Measurements from ENCODE around the gene ARAP1.
"Not testable (repeated sequence)": the region's sequence is repeated elsewhere in the genome, so short reads cannot be mapped to it uniquely, and the experiment has no call there.

The ARAP1 gene

DNA sequence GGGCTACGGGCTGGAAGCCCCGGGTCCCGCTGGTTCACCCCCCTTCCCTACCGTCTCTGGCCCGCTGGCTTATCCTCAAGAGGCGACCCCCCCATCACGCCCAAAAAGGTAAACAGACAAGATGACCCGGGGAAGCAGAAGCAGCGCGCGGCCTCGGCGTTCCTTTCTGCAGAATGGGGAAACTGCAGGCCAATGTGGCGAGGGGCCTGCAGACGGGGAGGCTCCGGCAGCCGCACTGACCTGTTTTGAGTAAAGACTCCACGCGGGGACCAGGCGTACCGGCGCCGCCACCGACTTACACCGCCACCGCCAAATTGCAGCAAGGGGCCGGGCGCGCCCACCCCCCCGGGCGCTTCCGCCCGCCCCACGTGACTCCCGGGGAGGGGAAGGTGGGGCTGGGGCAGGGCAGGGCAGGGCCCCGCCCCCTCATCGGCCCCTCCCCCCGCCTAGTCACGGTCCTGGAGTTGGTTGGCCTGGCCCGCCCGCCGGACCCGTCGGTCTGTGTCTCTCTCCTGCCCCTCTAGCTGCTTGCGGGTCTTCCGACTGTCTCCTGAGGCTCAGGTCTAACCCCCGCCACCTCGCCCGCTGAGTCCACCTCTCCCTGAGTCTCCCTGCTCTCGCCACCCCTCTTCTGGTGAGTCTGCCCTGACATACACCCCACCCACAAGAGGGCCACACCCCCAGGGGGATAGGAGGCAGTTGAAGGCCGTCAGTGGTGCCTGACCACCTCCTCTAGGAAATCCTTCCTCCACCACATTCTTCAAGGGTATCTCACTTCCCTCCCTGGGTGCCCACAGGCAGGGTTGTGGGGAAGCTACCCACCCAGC lies at the start of gene ARAP1:
ARAP1 (minus strand) TSS at position 321 of the 827 bp plus-strand sequence. CDS start 25,280 bp downstream, outside the sequence.
- DNase-seq: no peak

DNA sequence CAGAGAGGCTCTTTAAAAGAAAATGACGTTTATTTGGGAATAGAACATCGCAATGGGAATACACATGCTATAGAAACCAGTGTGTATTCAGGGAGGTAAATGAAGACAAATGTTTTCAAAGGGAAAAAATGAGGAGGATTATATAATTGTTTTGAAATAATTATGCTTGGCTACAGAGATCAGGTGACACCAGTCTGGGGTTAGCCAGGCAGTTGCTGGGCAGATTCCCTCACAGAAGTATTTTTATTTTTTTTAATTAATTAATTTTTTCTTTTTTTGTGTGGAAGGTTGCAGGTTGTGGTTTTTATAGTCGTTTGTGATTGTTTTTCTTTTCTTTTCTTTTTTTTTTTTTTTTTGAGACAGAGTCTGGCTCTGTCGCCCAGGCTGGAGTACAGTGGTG lies 47.2 kb upstream of the ARAP1 start:
- no peak for DNase-seq

DNA sequence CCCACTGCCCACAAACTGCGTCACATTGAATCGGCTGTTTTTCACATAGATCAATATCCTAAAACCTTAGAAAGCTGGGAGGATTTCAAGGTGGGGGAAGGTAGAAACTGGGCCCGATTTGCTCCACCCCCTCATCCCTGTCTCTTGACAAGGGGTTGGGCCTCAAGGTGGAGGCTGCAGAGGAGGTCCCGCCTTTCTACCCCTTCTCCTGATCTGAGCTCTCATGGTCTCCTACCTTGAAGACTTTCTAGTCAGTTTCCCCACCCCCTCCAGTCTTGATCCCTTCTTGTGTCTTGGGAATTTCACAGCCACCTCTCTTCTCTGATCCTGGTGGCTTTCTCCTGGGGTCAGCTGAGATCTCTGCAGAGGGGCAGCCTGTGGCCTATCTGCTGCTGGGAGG lies 46.2 kb upstream of the ARAP1 start:
- DNase-seq: no peak

DNA sequence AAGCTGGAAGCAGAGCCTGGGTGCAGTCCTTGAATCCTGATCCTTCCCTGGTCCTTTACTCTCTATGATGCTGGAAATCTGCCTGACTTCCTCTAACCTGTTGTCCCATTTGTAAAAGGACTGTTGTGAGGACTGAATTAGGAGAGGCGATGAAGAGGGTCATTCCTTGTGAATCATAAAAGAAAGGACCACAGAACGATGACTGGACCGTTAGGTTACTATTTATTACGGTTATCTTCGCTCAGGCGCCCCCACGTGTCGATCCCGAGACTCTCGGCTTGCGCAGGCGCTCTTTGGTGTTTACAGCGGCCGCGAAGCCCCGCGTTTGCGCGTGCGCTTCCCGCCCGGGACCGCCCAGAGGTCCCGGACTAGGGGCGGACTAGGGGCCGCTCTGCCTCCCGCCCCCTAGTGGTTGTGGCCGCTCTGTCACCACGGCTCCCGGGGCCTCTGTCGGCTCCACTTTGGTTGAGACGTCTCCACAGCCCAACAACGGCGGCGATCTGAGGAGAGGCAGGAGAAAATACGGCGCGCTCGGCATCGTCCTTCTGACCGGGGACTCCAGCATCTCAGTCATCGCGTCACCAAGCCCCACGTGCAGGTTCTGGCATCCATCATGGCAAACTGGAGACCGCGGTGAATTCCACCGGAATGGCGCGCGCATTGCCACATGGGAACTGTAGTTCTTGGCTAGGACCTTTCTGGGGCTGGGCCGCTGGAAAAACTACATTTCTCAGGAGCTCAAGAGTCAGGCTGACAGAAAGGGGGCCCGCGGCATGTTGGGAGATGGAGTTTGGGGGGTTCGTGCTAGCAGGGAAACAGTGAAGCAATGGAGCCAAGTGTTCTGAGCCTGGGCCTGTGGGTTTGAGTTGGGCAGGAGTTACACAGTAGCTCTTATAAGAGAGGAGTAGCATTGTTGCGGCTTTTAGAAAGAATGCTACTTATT lies 41.5 kb upstream of the ARAP1 start, which contains the start of gene STARD10:
STARD10 (minus strand) TSS at position 623 of the 943 bp plus-strand sequence. CDS start 12,866 bp downstream, outside the sequence.
- peak; percentile 89 for DNase-seq

GRCh38 chr11:72793076-72793424 lies 40.8 kb upstream of the ARAP1 start:
- DNase-seq: no peak

DNA sequence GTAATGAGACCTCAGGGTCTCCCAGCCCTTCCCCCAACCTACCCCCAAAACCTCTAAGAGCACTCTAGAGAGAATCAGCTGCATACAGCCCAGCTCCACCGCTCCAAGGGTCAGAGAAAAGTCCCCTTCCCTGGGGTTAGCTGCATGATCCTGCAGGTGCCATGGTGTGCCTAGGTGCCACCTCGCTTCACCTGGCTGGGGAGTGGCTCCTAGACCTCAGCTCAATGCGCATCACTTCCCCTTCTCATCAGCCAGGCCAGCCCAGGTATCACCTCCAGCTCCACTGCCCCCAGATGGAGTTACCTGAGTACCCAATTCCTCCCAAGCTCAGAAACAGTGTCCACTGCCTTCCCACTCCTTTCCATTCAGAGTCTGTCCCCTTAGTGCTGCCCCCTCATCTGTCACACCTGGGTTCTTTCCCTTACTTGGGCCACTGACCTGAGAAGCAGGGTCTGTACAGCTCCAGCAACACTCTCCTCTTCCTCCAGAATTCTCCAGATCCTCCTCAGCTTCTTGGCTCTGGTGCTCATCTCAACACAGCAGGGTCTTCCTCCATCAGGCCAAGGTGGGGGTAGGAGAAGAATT lies 40.3 kb upstream of the ARAP1 start:
- no peak for DNase-seq

DNA sequence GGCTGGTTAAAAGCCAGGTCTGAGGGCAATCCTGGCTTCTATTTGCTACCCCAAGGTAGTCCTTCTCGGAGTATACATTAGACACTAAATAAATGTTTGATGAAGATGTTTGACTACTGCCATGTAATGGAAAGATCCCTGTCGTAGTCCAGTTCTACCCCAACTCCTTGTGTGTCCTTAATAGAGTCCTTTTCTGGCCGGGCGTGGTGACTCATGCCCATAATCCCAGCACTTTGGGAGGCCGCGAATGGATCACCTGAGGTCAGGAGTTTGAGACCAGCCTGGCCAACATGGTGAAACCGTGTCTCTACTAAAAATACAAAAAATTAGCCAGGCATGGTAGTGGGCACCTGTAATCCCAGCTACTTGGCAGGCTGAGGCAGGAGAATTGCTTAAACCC lies 39.0 kb upstream of the ARAP1 start:
- not testable (repeated sequence) for DNase-seq

DNA sequence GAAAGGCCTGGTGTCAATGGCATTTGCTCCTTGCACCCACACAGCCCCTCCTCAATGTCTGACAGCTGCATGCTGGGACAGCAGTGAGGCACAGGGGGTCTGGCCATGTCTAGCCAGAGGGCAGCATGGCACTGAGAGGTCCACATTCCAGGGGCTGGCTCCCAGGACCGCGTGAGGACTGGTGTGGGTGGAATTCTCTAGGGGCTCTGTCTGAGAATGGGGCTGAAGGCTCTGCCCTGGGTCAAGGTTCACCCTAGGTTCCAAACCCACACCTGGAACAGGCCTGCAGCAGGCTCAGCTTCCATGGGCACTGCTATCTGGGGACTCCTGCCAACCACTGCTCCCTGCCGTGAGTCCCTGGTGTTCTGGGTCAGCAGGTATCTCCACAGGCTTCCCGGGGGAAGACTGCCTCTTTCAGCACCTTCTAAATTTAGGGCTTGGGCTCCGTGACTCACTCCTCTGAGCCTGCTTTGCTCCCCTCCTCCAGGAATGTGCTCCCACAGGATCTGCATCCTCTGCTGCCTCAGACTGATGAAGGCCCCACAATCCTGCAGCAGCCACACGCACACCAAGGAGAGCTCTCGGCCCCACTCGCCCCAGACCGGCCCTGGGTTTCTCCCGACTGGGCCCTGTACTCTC lies 37.4 kb upstream of the ARAP1 start:
- DNase-seq: no peak

DNA sequence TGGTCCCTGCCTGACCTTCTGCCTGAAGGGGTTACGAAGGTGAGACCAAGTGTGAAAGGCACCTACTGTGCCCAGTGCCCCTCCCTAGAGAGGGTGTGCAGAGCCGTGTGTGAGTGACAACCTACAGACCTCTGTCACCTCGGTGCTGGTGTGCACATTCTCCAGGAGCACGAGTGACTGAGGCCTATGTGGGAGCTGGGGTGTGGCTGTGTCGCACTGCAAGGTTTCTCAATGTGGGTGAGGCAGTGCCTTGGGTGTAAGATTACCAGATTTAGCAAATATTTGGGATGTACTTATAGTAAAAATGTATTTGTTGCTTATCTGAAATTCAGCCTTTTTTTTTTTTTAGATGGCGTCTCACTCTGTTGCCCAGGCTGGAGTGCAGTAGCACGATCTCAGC lies 36.0 kb upstream of the ARAP1 start:
- DNase-seq: no peak

DNA sequence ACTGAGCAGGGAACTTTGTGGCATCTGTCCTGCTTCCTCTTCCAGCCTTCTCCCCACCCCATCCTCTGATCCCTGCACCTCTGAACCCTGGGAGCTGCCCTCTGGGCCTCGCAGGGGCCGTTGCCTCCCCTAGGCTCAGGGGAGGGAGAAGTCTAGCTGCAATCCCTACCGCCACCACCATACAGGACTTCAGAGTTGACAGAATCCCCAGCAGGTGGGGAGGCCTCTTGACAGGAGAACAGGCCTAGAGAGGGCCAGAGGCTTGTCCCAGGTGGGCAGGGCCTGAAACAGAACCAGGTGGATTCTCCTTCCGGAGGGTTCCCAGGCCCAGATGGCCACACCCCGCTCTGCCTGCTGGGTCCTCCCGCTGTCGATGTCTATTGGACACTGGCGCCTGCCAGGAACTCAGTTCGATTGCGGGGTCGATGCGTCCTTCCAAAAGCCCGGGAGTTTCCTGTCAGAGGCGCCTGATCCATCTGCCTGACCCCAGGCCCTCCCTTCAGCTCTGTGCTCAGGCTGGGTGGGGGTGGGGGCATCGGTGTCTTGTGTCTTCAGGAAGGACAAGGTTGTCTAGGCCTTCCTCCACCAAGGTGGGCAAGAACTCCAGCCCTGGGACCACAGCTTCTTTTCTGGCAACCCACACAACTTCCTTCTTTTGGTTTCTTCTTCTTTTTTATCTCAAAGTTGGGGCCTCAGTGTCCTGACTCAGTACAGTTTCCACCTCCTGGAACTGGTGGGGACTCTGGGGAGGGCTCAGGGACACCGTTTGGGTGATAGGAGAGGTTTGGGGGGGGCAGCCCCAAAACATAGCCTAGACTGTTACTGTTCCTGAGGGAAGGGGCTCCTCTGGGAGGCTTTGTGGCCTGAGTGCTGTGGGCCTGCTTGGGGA lies 35.3 kb upstream of the ARAP1 start:
- DNase-seq: no peak

- DNase-seq: no peak
These were observed 34.4 kb upstream of the ARAP1 start for GRCh38 chr11:72786305-72787215.

DNA sequence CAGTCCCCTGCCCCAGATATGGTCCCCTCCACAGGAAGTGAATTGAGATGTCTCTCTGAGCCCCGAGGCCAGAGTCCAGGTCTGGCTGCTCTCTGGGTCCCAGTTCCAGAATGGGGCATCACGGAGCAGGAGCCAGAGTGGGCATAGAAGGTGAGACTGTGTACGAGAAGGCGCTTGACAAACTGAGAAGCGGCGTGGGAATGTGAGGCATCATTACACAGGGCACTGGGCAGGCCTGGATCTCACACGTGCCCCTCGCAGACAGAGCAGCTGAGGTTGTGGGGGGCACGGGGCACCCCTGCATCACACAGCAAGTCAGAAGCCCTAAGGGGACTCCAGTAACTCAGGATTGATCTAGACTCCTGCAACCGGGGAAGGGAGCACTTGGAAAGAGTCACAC lies 32.5 kb upstream of the ARAP1 start:
- no peak for DNase-seq

DNA sequence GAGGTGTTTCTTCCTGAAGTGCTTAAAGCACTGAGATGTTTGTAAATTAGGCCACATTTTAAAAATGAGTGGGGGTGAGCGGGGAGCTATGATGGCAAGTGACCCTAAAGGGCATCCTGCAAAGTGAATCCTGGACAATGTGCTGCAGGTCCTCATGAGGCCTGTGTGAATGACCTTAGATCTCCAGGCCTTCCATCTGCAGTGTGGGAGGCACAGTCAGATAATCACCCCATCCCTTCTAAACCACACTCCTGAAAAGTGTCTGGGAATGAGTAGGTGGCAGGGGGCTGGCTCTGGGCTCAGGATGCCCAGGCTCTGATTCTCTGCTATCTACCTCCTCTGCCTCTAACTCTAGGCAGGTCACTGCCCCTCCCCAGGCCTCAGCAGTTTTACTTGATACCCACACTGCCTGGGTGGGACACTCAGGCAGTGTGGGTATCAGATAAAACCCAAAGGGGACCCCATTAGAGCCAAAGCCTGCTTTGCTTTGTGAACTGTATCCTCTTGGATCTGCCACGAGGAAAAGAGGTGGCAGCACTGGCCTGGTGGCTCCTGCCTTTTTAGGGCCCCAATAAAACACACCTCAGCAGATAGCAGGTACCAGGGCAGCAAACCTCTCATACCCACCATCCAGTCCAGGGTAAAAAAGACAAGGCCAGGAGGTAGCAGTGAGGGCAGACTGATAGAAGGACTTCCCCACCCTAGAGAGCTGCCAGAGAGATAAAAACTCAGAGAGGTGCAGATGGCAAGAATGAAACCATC lies 31.1 kb upstream of the ARAP1 start:
- DNase-seq: no peak

DNA sequence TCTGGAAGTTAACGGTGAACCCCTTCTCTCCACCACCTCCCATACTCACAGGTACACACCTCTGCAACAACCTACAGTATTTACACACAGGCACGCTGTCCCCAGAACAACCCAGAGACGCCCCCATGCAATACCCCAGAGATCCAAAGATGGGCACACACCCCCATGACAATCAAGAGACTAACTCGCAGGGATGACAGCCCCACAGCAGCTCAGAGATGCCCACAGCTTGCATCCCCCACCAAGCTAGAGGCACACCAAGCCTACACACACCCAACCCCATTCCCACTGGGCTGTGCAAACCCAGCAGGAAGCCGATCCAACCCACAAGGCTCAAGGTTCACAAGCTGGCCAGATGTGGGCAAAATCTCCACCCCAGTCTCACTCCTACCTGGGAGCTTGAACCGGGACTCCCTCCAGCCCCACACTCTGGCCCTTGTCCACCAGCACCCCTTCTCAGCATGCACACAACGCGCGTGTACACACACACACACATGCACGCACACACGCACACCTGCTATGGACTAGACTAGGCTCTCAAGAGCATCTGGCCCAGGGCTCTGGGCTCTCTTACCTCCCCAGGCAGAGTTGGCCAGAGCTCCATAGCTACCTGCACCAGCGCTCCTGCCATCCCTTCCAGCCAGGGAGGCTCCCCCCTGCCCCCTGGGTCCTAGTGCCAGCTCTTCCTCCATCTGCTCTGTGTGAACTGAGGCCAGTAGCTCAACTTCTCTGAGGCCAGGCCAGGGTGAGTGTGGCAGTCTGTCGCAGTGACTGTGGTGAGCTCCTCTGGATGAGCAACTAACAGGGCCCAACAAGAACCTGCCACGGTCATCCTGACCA lies 30.1 kb upstream of the ARAP1 start:
- no peak for DNase-seq

GRCh38 chr11:72781313-72782080 lies 29.3 kb upstream of the ARAP1 start:
- DNase-seq: no peak

GRCh38 chr11:72781063-72781312 lies 28.8 kb upstream of the ARAP1 start:
- no peak for DNase-seq

GRCh38 chr11:72780296-72781062 lies 28.3 kb upstream of the ARAP1 start:
- no peak for DNase-seq

Measured in NCI-H1694 treated with DMSO at 0.1 percent for 48 hours (cell line).